Suprapubic skin (tissue), 4 donors: Measurements from ENCODE around the gene HDDC3.

Experiments used
- EP300 ChIP-seq: sonication (generic); formaldehyde crosslinking; IDR thresholded peaks from one replicate; pipeline ENCODE4 v1.6.1; 2017; ENCODE audit warnings: antibody characterized with exemption
- POLR2A ChIP-seq, 2 donors: fragments of 450-650 bp; IDR thresholded peaks; one replicate each; pipeline ENCODE4 v1.6.1; 2017; ENCODE audit warnings: antibody characterized with exemption in 2 of 2, mild to moderate bottlenecking in 2 of 2, moderate library complexity in 2 of 2
- POLR2AphosphoS5 ChIP-seq, 3 donors: sonication (generic); formaldehyde crosslinking; IDR thresholded peaks; one replicate each; pipeline ENCODE4 v1.6.1; 2017; ENCODE audit warnings: antibody characterized with exemption in 3 of 3
- TF ChIP-seq, protein P1 (sequence below), 2 donors: fragments of 200-600 bp in 1 of 2; fragments of 450-650 bp in 1 of 2; sonication (generic) in 1 of 2; IDR thresholded peaks; one replicate each; pipeline ENCODE4 v1.5.1; 2016 to 2019; ENCODE audit warnings: antibody characterized with exemption in 2 of 2, mild to moderate bottlenecking in 1 of 2, moderate library complexity in 1 of 2

DNA sequence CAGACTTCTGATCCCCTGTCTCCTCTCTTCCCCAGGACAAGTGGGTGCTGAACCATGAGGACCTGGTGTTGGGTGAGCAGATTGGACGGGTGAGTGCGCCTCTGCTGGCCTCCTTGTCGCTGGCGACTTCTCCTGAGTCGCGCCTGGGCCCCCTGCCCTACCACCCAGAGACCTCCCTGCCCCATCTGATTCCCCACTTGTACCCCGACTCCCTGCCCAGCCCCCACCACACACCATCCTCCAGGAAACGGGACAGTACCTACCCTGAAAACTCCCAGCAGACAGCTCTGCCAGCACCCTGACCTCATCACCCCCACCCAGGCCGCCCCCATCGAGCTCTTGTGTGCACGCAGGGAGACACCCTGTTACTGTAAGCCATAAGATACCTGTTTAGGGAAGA is 40.3 kb downstream of the HDDC3 start:
- TF ChIP-seq, protein P1, sequence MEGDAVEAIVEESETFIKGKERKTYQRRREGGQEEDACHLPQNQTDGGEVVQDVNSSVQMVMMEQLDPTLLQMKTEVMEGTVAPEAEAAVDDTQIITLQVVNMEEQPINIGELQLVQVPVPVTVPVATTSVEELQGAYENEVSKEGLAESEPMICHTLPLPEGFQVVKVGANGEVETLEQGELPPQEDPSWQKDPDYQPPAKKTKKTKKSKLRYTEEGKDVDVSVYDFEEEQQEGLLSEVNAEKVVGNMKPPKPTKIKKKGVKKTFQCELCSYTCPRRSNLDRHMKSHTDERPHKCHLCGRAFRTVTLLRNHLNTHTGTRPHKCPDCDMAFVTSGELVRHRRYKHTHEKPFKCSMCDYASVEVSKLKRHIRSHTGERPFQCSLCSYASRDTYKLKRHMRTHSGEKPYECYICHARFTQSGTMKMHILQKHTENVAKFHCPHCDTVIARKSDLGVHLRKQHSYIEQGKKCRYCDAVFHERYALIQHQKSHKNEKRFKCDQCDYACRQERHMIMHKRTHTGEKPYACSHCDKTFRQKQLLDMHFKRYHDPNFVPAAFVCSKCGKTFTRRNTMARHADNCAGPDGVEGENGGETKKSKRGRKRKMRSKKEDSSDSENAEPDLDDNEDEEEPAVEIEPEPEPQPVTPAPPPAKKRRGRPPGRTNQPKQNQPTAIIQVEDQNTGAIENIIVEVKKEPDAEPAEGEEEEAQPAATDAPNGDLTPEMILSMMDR (IDR thresholded peaks at IDR 0.05): no peak
- TF ChIP-seq EP300: no peak
- TF ChIP-seq POLR2AphosphoS5 (IDR thresholded peaks at IDR 0.05): no peak
- no peak for TF ChIP-seq POLR2A (IDR thresholded peaks at IDR 0.05)
